Liver (tissue), 9 donors: ENCODE measurements around the gene PDE3A. TPM values are rescaled to one million over a fixed set of nuclear protein-coding genes. Genes with fewer than 3 reads are reported as not detected.

ENCODE experiments used
- DNase-seq: peaks from one replicate; pipeline ENCODE4 v3.0.0-alpha.2; 2017; ENCODE audit warnings: low spot score
- H3K27ac ChIP-seq, 2 donors: one replicate each; pipeline ENCODE4 v1.7.0; 2013; ENCODE audit warnings: inconsistent platforms in 2 of 2, low read length in 2 of 2, control low read depth in 1 of 2, low read depth in 1 of 2, mild to moderate bottlenecking in 1 of 2
- H3K27me3 ChIP-seq, 4 donors: one replicate each; pipeline versions ENCODE4 v1.6.1 to v1.7.0; 2013; ENCODE audit warnings: low read length in 3 of 4, inconsistent platforms in 1 of 4, mild to moderate bottlenecking in 1 of 4, moderate library complexity in 1 of 4; ENCODE audit not compliant: control insufficient read depth in 4 of 4, insufficient read depth in 4 of 4
- H3K36me3 ChIP-seq, 4 donors: one replicate each; pipeline versions ENCODE4 v1.6.1 to v1.7.0; 2013; ENCODE audit warnings: low read length in 3 of 4, mild to moderate bottlenecking in 3 of 4, low read depth in 1 of 4, moderate library complexity in 1 of 4; ENCODE audit not compliant: control insufficient read depth in 4 of 4, insufficient read depth in 3 of 4
- H3K4me1 ChIP-seq, 4 donors: one replicate each; pipeline versions ENCODE4 v1.6.1 to v1.7.0; 2013; ENCODE audit warnings: low read length in 3 of 4, mild to moderate bottlenecking in 3 of 4, moderate library complexity in 1 of 4; ENCODE audit not compliant: control insufficient read depth in 4 of 4, insufficient read depth in 4 of 4
- H3K4me3 ChIP-seq, 3 donors: one replicate each; pipeline versions ENCODE4 v1.6.1 to v1.7.0; 2013; ENCODE audit warnings: low read length in 3 of 3, control low read depth in 1 of 3, low read depth in 1 of 3, mild to moderate bottlenecking in 1 of 3
- H3K9ac ChIP-seq, 2 donors: one replicate each; pipeline ENCODE4 v1.7.0; 2013; ENCODE audit warnings: low read length in 2 of 2, mild to moderate bottlenecking in 2 of 2, moderate library complexity in 2 of 2, control low read depth in 1 of 2, low read depth in 1 of 2
- H3K9me3 ChIP-seq, 4 donors: one replicate each; pipeline versions ENCODE4 v1.6.1 to v1.7.0; 2013; ENCODE audit warnings: low read length in 3 of 4; ENCODE audit not compliant: control insufficient read depth in 4 of 4
- FOXA1 ChIP-seq: IDR thresholded peaks from 2 replicates; pipeline ENCODE4 v1.6.1; 2016; ENCODE audit warnings: antibody characterized with exemption
- FOXA2 ChIP-seq: IDR thresholded peaks from 2 replicates; pipeline ENCODE4 v1.6.1; 2016; ENCODE audit warnings: antibody characterized with exemption
- GABPA ChIP-seq, 2 donors: IDR thresholded peaks in 1 of 2; conservative IDR thresholded peaks in 1 of 2; 2 replicates each; pipeline ENCODE4 v1.6.1; 2016; ENCODE audit warnings: antibody characterized with exemption in 2 of 2, mild to moderate bottlenecking in 1 of 2, moderate library complexity in 1 of 2
- HNF4G ChIP-seq: IDR thresholded peaks from 2 replicates; pipeline ENCODE4 v1.6.1; 2016; ENCODE audit warnings: antibody characterized with exemption
- JUND ChIP-seq, 2 donors: IDR thresholded peaks; 2 replicates each; pipeline ENCODE4 v1.6.1; 2016; ENCODE audit warnings: antibody characterized with exemption in 2 of 2
- RAD21 ChIP-seq, 2 donors: IDR thresholded peaks; 2 replicates each; pipeline ENCODE4 v1.6.1; 2016; ENCODE audit warnings: antibody characterized with exemption in 2 of 2, mild to moderate bottlenecking in 2 of 2
- RXRA ChIP-seq, 2 donors: IDR thresholded peaks; 2 replicates each; pipeline ENCODE4 v1.6.1; 2017 to 2018; ENCODE audit warnings: antibody characterized with exemption in 2 of 2, mild to moderate bottlenecking in 1 of 2
- TAF1 ChIP-seq: conservative IDR thresholded peaks from 2 replicates; pipeline ENCODE4 v1.6.1; 2016; ENCODE audit warnings: antibody characterized with exemption, mild to moderate bottlenecking
- WGBS: extraction: QIAGEN DNeasy Blood & Tissue Kit; methylation state at CpG from one replicate; pipeline ENCODE4 v1.1.7; 2013; 5-methylcytosine and 5-hydroxymethylcytosine counted together
- polyA plus RNA-seq, 2 donors: library from polyadenylated mRNA; stranded (reverse) in 1 of 2; unstranded in 1 of 2; fragments of 200-250 nt in 1 of 2; fragments of >200 nt in 1 of 2; fragmentation: Nextera tagmentation in 1 of 2; extraction: Ambion mirVana in 1 of 2; gene quantifications; one replicate each; pipeline versions ENCODE4 v1.2.1 to v1.2.3, GENCODE V29; 2013 to 2015
- total RNA-seq, 2 donors: library from RNA; depleted of rRNA; stranded (reverse); fragments of >200 nt; gene quantifications; one replicate each; pipeline ENCODE4 v1.2.3, GENCODE V29; 2014
- TF ChIP-seq, protein P1 (sequence below): fragments of 150-350 bp; IDR thresholded peaks from 2 replicates; pipeline ENCODE4 v1.5.1; 2017; ENCODE audit warnings: improper control_type of control experiment, low read depth, low read length; ENCODE audit not compliant: missing input control
- TF ChIP-seq, protein P2 (sequence below): IDR thresholded peaks from 2 replicates; pipeline ENCODE4 v1.6.1; 2016; ENCODE audit warnings: antibody characterized with exemption, mild to moderate bottlenecking
- TF ChIP-seq, protein P3 (sequence below): IDR thresholded peaks from 2 replicates; pipeline ENCODE4 v1.6.1; 2016; ENCODE audit warnings: antibody characterized with exemption
- TF ChIP-seq, protein P4 (sequence below): IDR thresholded peaks from 2 replicates; pipeline ENCODE4 v1.6.1; 2016; ENCODE audit warnings: antibody characterized with exemption
- TF ChIP-seq, protein P5 (sequence below): IDR thresholded peaks from 2 replicates; pipeline ENCODE4 v1.6.1; 2016; ENCODE audit warnings: antibody characterized with exemption
- donor health status: healthy.
- donor health status: healthy.
- donor health status: healthy.
- donor health status: healthy.
- donor health status: healthy.

PDE3A gene
- total and polyA plus RNA-seq, 4 donors = 0.50 to 3.8 (median 2.2) TPM

DNA sequence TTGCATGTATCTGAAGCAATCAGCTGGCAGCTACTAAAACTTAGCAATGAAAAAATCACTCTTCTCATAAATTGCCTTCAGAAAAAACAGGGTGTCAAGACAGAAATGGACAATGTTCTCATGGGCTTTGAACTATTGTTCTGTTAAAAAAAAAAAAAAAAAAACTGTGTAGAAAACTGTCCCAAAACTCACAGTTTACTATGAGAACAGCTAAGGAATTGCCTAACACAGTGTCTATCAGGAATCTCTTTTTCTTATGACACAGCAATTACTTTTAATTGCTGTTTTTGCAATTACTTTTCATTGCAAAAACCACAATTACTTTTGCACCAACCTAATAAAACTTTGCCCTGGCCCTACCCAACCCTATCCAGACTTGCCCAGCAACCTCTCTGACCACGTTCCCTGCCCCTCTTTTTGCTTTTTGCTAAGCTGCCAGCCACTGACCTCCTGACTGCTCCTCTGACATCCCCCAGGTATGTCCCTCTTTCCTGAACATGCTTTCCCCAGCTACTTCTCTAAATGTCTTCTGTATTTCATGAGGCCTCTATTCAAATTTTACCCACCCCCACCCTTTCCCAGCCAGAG, 258.8 kb downstream of the PDE3A start:
- WGBS = 78% methylated on average over 1 of the region's 1 CpG
- Histone ChIP-seq H3K4me1 (peaks cover 0 to 8% (median 2%) of the 10 kb centered on the region in 4 donors), H3K4me3 (no peak overlapping the region), H3K9ac (no peak overlapping the region), H3K9me3 (no peaks in the 10 kb centered on the region), H3K36me3 (no peaks in the 10 kb centered on the region), H3K27ac (no peak overlapping the region), H3K27me3 (no peaks in the 10 kb centered on the region)
- DNase-seq = no peak
- TF ChIP-seq RXRA (IDR thresholded peaks at IDR 0.05) = no peak
- TF ChIP-seq JUND (IDR thresholded peaks at IDR 0.05) = no peak
- TF ChIP-seq, protein P1, sequence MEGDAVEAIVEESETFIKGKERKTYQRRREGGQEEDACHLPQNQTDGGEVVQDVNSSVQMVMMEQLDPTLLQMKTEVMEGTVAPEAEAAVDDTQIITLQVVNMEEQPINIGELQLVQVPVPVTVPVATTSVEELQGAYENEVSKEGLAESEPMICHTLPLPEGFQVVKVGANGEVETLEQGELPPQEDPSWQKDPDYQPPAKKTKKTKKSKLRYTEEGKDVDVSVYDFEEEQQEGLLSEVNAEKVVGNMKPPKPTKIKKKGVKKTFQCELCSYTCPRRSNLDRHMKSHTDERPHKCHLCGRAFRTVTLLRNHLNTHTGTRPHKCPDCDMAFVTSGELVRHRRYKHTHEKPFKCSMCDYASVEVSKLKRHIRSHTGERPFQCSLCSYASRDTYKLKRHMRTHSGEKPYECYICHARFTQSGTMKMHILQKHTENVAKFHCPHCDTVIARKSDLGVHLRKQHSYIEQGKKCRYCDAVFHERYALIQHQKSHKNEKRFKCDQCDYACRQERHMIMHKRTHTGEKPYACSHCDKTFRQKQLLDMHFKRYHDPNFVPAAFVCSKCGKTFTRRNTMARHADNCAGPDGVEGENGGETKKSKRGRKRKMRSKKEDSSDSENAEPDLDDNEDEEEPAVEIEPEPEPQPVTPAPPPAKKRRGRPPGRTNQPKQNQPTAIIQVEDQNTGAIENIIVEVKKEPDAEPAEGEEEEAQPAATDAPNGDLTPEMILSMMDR = no peak
- no peak for TF ChIP-seq GABPA (IDR thresholded peaks at IDR 0.05 in 1 of 2, conservative IDR thresholded peaks at IDR 0.05 in 1 of 2)

DNA sequence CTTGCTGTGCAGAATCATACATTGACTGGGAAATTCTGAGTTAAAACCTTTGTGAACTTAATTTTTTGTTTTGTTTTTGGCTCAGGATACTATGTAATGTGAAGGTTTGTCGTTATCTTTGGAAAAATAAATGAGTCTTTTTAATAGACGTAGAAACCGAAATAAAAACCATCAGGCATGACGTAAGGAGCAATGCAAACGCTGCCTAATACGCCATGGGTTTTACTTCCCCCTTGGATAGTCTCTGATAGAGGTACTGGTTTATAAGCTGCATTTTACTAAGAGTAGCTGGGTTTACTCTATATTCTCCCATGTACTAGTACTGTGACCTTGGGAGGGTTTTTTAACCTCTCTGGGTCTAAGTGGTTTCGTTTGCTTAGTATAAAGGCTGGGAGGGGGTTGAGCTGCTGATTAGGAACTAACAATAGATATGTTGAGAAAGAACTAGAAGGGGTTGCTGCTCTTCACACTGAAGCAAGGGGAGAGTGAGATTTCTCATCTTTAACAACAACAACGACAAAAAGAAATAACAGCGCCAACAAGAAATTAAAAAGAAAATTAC, 260.0 kb downstream of the PDE3A start:
- 84% methylated on average over 9 of the region's 9 CpGs for WGBS

More for the DNA sequence above, 260.0 kb downstream of the PDE3A start:
- no peaks in the 10 kb centered on the region for H3K27me3 ChIP-seq
- H3K9me3 ChIP-seq = no peaks in the 10 kb centered on the region
- TF ChIP-seq, protein P2, sequence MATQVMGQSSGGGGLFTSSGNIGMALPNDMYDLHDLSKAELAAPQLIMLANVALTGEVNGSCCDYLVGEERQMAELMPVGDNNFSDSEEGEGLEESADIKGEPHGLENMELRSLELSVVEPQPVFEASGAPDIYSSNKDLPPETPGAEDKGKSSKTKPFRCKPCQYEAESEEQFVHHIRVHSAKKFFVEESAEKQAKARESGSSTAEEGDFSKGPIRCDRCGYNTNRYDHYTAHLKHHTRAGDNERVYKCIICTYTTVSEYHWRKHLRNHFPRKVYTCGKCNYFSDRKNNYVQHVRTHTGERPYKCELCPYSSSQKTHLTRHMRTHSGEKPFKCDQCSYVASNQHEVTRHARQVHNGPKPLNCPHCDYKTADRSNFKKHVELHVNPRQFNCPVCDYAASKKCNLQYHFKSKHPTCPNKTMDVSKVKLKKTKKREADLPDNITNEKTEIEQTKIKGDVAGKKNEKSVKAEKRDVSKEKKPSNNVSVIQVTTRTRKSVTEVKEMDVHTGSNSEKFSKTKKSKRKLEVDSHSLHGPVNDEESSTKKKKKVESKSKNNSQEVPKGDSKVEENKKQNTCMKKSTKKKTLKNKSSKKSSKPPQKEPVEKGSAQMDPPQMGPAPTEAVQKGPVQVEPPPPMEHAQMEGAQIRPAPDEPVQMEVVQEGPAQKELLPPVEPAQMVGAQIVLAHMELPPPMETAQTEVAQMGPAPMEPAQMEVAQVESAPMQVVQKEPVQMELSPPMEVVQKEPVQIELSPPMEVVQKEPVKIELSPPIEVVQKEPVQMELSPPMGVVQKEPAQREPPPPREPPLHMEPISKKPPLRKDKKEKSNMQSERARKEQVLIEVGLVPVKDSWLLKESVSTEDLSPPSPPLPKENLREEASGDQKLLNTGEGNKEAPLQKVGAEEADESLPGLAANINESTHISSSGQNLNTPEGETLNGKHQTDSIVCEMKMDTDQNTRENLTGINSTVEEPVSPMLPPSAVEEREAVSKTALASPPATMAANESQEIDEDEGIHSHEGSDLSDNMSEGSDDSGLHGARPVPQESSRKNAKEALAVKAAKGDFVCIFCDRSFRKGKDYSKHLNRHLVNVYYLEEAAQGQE = no peak
- no peak for TF ChIP-seq JUND (IDR thresholded peaks at IDR 0.05)
- no peak for TF ChIP-seq FOXA2
- no peak for TF ChIP-seq HNF4G
- no peak for TF ChIP-seq RXRA (IDR thresholded peaks at IDR 0.05)
- no peak for TF ChIP-seq RAD21 (IDR thresholded peaks at IDR 0.05)
- no peak for TF ChIP-seq TAF1
- TF ChIP-seq, protein P3, sequence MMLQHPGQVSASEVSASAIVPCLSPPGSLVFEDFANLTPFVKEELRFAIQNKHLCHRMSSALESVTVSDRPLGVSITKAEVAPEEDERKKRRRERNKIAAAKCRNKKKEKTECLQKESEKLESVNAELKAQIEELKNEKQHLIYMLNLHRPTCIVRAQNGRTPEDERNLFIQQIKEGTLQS = no peak
- TF ChIP-seq, protein P1 = no peak
- TF ChIP-seq, protein P4, sequence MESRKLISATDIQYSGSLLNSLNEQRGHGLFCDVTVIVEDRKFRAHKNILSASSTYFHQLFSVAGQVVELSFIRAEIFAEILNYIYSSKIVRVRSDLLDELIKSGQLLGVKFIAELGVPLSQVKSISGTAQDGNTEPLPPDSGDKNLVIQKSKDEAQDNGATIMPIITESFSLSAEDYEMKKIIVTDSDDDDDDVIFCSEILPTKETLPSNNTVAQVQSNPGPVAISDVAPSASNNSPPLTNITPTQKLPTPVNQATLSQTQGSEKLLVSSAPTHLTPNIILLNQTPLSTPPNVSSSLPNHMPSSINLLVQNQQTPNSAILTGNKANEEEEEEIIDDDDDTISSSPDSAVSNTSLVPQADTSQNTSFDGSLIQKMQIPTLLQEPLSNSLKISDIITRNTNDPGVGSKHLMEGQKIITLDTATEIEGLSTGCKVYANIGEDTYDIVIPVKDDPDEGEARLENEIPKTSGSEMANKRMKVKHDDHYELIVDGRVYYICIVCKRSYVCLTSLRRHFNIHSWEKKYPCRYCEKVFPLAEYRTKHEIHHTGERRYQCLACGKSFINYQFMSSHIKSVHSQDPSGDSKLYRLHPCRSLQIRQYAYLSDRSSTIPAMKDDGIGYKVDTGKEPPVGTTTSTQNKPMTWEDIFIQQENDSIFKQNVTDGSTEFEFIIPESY = no peak
- TF ChIP-seq, protein P5, sequence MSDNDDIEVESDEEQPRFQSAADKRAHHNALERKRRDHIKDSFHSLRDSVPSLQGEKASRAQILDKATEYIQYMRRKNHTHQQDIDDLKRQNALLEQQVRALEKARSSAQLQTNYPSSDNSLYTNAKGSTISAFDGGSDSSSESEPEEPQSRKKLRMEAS = no peak
- no peak for TF ChIP-seq FOXA1
- no peak overlapping the region for H3K9ac ChIP-seq
- no peaks in the 10 kb centered on the region for H3K36me3 ChIP-seq
- H3K27ac ChIP-seq = no peak overlapping the region
- peaks cover 0 to 8% (median 2%) of the 10 kb centered on the region in 4 donors for H3K4me1 ChIP-seq
- no peak overlapping the region for H3K4me3 ChIP-seq
- no peak for DNase-seq
